Gastrocnemius medialis (tissue), 4 donors: ENCODE results near the gene CAPRIN1.

Source experiments
- CTCF ChIP-seq, 5 experiments: fragments of 450-650 bp in 3 of 5; fragments of 200-600 bp in 2 of 5; sonication (generic) in 2 of 5; IDR thresholded peaks in 4 of 5; conservative IDR thresholded peaks in 1 of 5; 1 replicate in 4 of 5; 2 replicates in 1 of 5; pipeline ENCODE4 v1.5.1; 2016 to 2019; ENCODE audit warnings: antibody characterized with exemption in 5 of 5, mild to moderate bottlenecking in 3 of 5, moderate library complexity in 3 of 5
- POLR2A ChIP-seq, 2 donors: fragments of 450-650 bp; IDR thresholded peaks; one replicate each; pipeline ENCODE4 v1.6.1; 2017; ENCODE audit warnings: antibody characterized with exemption in 2 of 2, mild to moderate bottlenecking in 2 of 2, moderate library complexity in 2 of 2

GRCh38 chr11:34126959-34127848 is 75.7 kb downstream of the CAPRIN1 start:
- no peak for TF ChIP-seq CTCF (IDR thresholded peaks at IDR 0.05 in 4 of 5, conservative IDR thresholded peaks at IDR 0.05 in 1 of 5)
- TF ChIP-seq POLR2A (IDR thresholded peaks at IDR 0.05) = no peak
